ENCODE data around the gene GPR18. TPM values are rescaled to one million over a fixed set of nuclear protein-coding genes. Genes with fewer than 3 reads are reported as not detected.
"Not testable (repeated sequence)": the region's sequence is repeated elsewhere in the genome, so short reads cannot be mapped to it uniquely, and the experiment has no call there.

The GPR18 gene
- total RNA-seq, 1 experiment from 2014 or later: not detected

- no peak overlapping the region for H2BK15ac ChIP-seq (ENCODE audit: low read depth, low read length)
- H3K9ac ChIP-seq (ENCODE audit: extremely low read depth, insufficient read length, low read length): no peak overlapping the region
- H3K4me1 Mint-ChIP-seq: peaks cover 33 to 36% of the 10 kb centered on the region in 2 experiments
- H3K27ac ChIP-seq (ENCODE audit: insufficient read length, low read depth, low read length): no peak overlapping the region
- no peak overlapping the region for H4K8ac ChIP-seq (replicated peaks; ENCODE audit: insufficient read length, low read depth, low read length)
- no peak overlapping the region for H4K91ac ChIP-seq (ENCODE audit: insufficient read length, low read depth, low read length)
- H3K79me1 ChIP-seq (ENCODE audit: insufficient read depth, low read depth, low read length, poor library complexity, severe bottlenecking): peaks cover 5% of the 10 kb centered on the region
- no peak overlapping the region for H2BK12ac ChIP-seq (ENCODE audit: insufficient read length, low read depth, low read length)
- peaks cover 5% of the 10 kb centered on the region; the same call in 1 of the 2 replicates for H3K4me1 ChIP-seq (ENCODE audit: insufficient read depth, low read length)
- H2AFZ ChIP-seq (ENCODE audit: low read length): no peak overlapping the region
- no peaks in the 10 kb centered on the region for H3K27me3 ChIP-seq (ENCODE audit: insufficient read depth, low read length)
- DNase-seq: no peak
- TF ChIP-seq CTCF (conservative IDR thresholded peaks at IDR 0.05): no peak
- no peak overlapping the region for H3K4ac ChIP-seq (ENCODE audit: low read depth, low read length)
- no peak overlapping the region for H3K56ac ChIP-seq (ENCODE audit: insufficient read length, low read depth, low read length)
- H3K23ac ChIP-seq (ENCODE audit: insufficient read length, low read depth, low read length): no peak overlapping the region
- H2AK5ac ChIP-seq (ENCODE audit: insufficient read length, low read length): no peak overlapping the region
- no peaks in the 10 kb centered on the region for H3K9me3 ChIP-seq (ENCODE audit: control insufficient read depth, low read depth, low read length)
- no peak overlapping the region for H2BK120ac ChIP-seq (ENCODE audit: low read depth, low read length, poor library complexity, severe bottlenecking)
- H3K4me2 ChIP-seq (ENCODE audit: insufficient read depth, insufficient read length, low read length): no peak overlapping the region
- no peak overlapping the region for H3K27ac Mint-ChIP-seq
- no peak overlapping the region for H3K14ac ChIP-seq (ENCODE audit: insufficient read depth, low read length)
- peak overlapping the region; percentile 54 for H3K18ac ChIP-seq (ENCODE audit: insufficient read length, low read depth, low read length)
- no peaks in the 10 kb centered on the region for H4K20me1 ChIP-seq (ENCODE audit: control insufficient read depth, insufficient read depth, insufficient read length)
- WGBS (ENCODE audit: extremely low coverage, insufficient read length, low lambda C conversion rate): no CpG with 5 or more reads among the region's 5 CpGs
- H3K4me3 Mint-ChIP-seq: no peak overlapping the region
- H3K23me2 ChIP-seq (ENCODE audit: insufficient read length, low read depth, low read length, poor library complexity, severe bottlenecking): no peaks in the 10 kb centered on the region
- no peak overlapping the region for H2BK20ac ChIP-seq (ENCODE audit: low read depth, low read length, poor library complexity, severe bottlenecking)
- H3K36me3 Mint-ChIP-seq (ENCODE audit: insufficient read depth in 1 of 3, low read depth in 3 of 3): peaks cover 5 to 9% (median 7%) of the 10 kb centered on the region in 3 experiments; a peak in 6 of 7 replicates
- no peak overlapping the region for H3T11ph ChIP-seq (ENCODE audit: low read length)
- H2BK5ac ChIP-seq (ENCODE audit: insufficient read length, low read length): no peak overlapping the region
- no peak overlapping the region for H4K5ac ChIP-seq (ENCODE audit: insufficient read length, low read depth, low read length)
- H3K9me3 Mint-ChIP-seq: no peaks in the 10 kb centered on the region
- peaks cover 26% of the 10 kb centered on the region; the same call in 1 of the 2 replicates for H3K79me2 ChIP-seq (ENCODE audit: insufficient read depth, low read length)
- no peaks in the 10 kb centered on the region for H3K27me3 Mint-ChIP-seq (ENCODE audit: low read depth)
Measured at GRCh38 chr13:99211421-99212035, 46.7 kb downstream of the GPR18 start.

- not testable (repeated sequence) for H3K4ac ChIP-seq (ENCODE audit: low read depth, low read length); H3K18ac ChIP-seq (ENCODE audit: insufficient read length, low read depth, low read length); H2BK12ac ChIP-seq (ENCODE audit: insufficient read length, low read depth, low read length); H3K56ac ChIP-seq (ENCODE audit: insufficient read length, low read depth, low read length); H2BK15ac ChIP-seq (ENCODE audit: low read depth, low read length); H3K27ac Mint-ChIP-seq; H3K27ac ChIP-seq (ENCODE audit: insufficient read length, low read depth, low read length); H2AFZ ChIP-seq (ENCODE audit: low read length); H4K8ac ChIP-seq (replicated peaks; ENCODE audit: insufficient read length, low read depth, low read length); H4K20me1 ChIP-seq (ENCODE audit: control insufficient read depth, insufficient read depth, insufficient read length); H3K14ac ChIP-seq (ENCODE audit: insufficient read depth, low read length); H3K4me3 Mint-ChIP-seq; H2BK20ac ChIP-seq (ENCODE audit: low read depth, low read length, poor library complexity, severe bottlenecking); H3K9ac ChIP-seq (ENCODE audit: extremely low read depth, insufficient read length, low read length); H4K5ac ChIP-seq (ENCODE audit: insufficient read length, low read depth, low read length); H3K27me3 Mint-ChIP-seq (ENCODE audit: low read depth); H2BK120ac ChIP-seq (ENCODE audit: low read depth, low read length, poor library complexity, severe bottlenecking); H3T11ph ChIP-seq (ENCODE audit: low read length); H3K4me2 ChIP-seq (ENCODE audit: insufficient read depth, insufficient read length, low read length); H3K27me3 ChIP-seq (ENCODE audit: insufficient read depth, low read length); H3K23ac ChIP-seq (ENCODE audit: insufficient read length, low read depth, low read length); H3K23me2 ChIP-seq (ENCODE audit: insufficient read length, low read depth, low read length, poor library complexity, severe bottlenecking); H3K9me3 ChIP-seq (ENCODE audit: control insufficient read depth, low read depth, low read length); H2AK5ac ChIP-seq (ENCODE audit: insufficient read length, low read length); H4K91ac ChIP-seq (ENCODE audit: insufficient read length, low read depth, low read length); H3K4me1 ChIP-seq (ENCODE audit: insufficient read depth, low read length); H2BK5ac ChIP-seq (ENCODE audit: insufficient read length, low read length); H3K9me3 Mint-ChIP-seq; DNase-seq
- Histone ChIP-seq H3K79me1 (ENCODE audit: insufficient read depth, low read depth, low read length, poor library complexity, severe bottlenecking) (peaks cover 11% of the 10 kb centered on the region), H3K79me2 (ENCODE audit: insufficient read depth, low read length) (peaks cover 31% of the 10 kb centered on the region; the same call in 1 of the 2 replicates)
- no CpG with 5 or more reads among the region's 9 CpGs for WGBS (ENCODE audit: extremely low coverage, insufficient read length, low lambda C conversion rate)
- Mint-ChIP-seq H3K4me1 (peaks cover 36 to 37% of the 10 kb centered on the region in 2 experiments), H3K36me3 (ENCODE audit: insufficient read depth in 1 of 3, low read depth in 3 of 3) (peaks cover 11 to 13% (median 12%) of the 10 kb centered on the region in 3 experiments; a peak in 6 of 7 replicates)
Measured at GRCh38 chr13:99210627-99211026, 47.6 kb downstream of the GPR18 start.

Measured in H9 (cell line).